ENCODE measurements around the gene SMIM5. TPM values are rescaled to one million over a fixed set of nuclear protein-coding genes. Genes with fewer than 3 reads are reported as not detected.
A peak's percentile ranks its signal among the peaks of the same experiment; 100 is the strongest.

Gene SMIM5
- total RNA-seq, 6 donors from 2014 or later = 1.9 to 7.3 (median 3.3) TPM

- no peak for ATAC-seq (ENCODE audit: low FRiP score in 2 of 2)
- peak overlapping the region; percentile 87 to 93 (median 91) for H3K27ac ChIP-seq
- H3K4me3 ChIP-seq = no peak overlapping the region
- DNase-seq = peak in 1 of 2 donors; percentile 59
- TF ChIP-seq POLR2A (IDR thresholded peaks at IDR 0.05) (no peak), POLR2AphosphoS5 (IDR thresholded peaks at IDR 0.05) (no peak), CTCF (IDR thresholded peaks at IDR 0.05) (no peak), EP300 (IDR thresholded peaks at IDR 0.05) (no peak)
- H3K9me3 ChIP-seq = no peaks in the 10 kb centered on the region
- H3K4me1 ChIP-seq = peaks cover 10 to 33% (median 21%) of the 10 kb centered on the region in 4 donors
- WGBS, 2 donors = 91 to 100% methylated on average over 1 to 7 of the region's 7 CpGs
- peaks cover 11 to 30% (median 23%) of the 10 kb centered on the region in 4 donors for H3K36me3 ChIP-seq
- no peaks in the 10 kb centered on the region for H3K27me3 ChIP-seq
These were observed 13.8 kb downstream of the SMIM5 start for GRCh38 chr17:75647061-75647460.

GRCh38 chr17:75647921-75648320, 14.7 kb downstream of the SMIM5 start:
- no peak overlapping the region for H3K4me3 ChIP-seq
- no peaks in the 10 kb centered on the region for H3K27me3 ChIP-seq
- 97% methylated on average over 7 of the region's 7 CpGs for WGBS, 2 donors
- TF ChIP-seq CTCF (IDR thresholded peaks at IDR 0.05) = no peak
- H3K27ac ChIP-seq = no peak overlapping the region
- ATAC-seq (ENCODE audit: low FRiP score in 2 of 2) (no peak), DNase-seq (peak in 1 of 2 donors; percentile 46)
- H3K9me3 ChIP-seq = no peaks in the 10 kb centered on the region
- peaks cover 11 to 37% (median 23%) of the 10 kb centered on the region in 4 donors for H3K36me3 ChIP-seq
- peaks cover 10 to 27% (median 15%) of the 10 kb centered on the region in 4 donors for H3K4me1 ChIP-seq

GRCh38 chr17:75649687-75650086, 16.5 kb downstream of the SMIM5 start:
- Histone ChIP-seq H3K4me1 (peaks cover 8 to 22% (median 10%) of the 10 kb centered on the region in 4 donors), H3K27me3 (no peaks in the 10 kb centered on the region), H3K9me3 (no peaks in the 10 kb centered on the region), H3K36me3 (peaks cover 11 to 44% (median 24%) of the 10 kb centered on the region in 4 donors), H3K4me3 (no peak overlapping the region), H3K27ac (no peak overlapping the region)
- TF ChIP-seq EP300 (IDR thresholded peaks at IDR 0.05) (no peak), CTCF (IDR thresholded peaks at IDR 0.05) (no peak), POLR2AphosphoS5 (IDR thresholded peaks at IDR 0.05) (no peak), POLR2A (IDR thresholded peaks at IDR 0.05) (no peak)
- WGBS, 2 donors = 94 to 97% methylated on average over 5 to 6 of the region's 6 CpGs
- no peak for DNase-seq
- ATAC-seq (ENCODE audit: low FRiP score in 2 of 2) = no peak

GRCh38 chr17:75650874-75651273, 17.6 kb downstream of the SMIM5 start:
- Histone ChIP-seq H3K27ac (no peak overlapping the region), H3K36me3 (peaks cover 11 to 48% (median 30%) of the 10 kb centered on the region in 4 donors), H3K27me3 (no peaks in the 10 kb centered on the region), H3K4me1 (peaks cover 5 to 14% (median 7%) of the 10 kb centered on the region in 4 donors), H3K9me3 (no peaks in the 10 kb centered on the region), H3K4me3 (no peak overlapping the region)
- 98 to 99% methylated on average over 5 to 7 of the region's 7 CpGs for WGBS, 2 donors
- DNase-seq (no peak), ATAC-seq (ENCODE audit: low FRiP score in 2 of 2) (no peak)
- TF ChIP-seq CTCF (IDR thresholded peaks at IDR 0.05) (no peak), EP300 (IDR thresholded peaks at IDR 0.05) (no peak), POLR2AphosphoS5 (IDR thresholded peaks at IDR 0.05) (no peak), POLR2A (IDR thresholded peaks at IDR 0.05) (no peak)

GRCh38 chr17:75652341-75652740, 19.1 kb downstream of the SMIM5 start:
- peaks cover 11 to 59% (median 32%) of the 10 kb centered on the region in 4 donors for H3K36me3 ChIP-seq
- TF ChIP-seq POLR2A (IDR thresholded peaks at IDR 0.05) = no peak
- no peaks in the 10 kb centered on the region for H3K9me3 ChIP-seq
- peak in 1 of 2 donors; percentile 28 for DNase-seq
- no peaks in the 10 kb centered on the region for H3K4me1 ChIP-seq
- H3K4me3 ChIP-seq = no peak overlapping the region
- no peaks in the 10 kb centered on the region for H3K27me3 ChIP-seq
- 94 to 97% methylated on average over 5 of the region's 5 CpGs for WGBS, 2 donors
- no peak for ATAC-seq (ENCODE audit: low FRiP score in 2 of 2)
- no peak overlapping the region for H3K27ac ChIP-seq
